HepG2 (cell line): ENCODE results near the gene INHBE. TPM values are rescaled to one million over a fixed set of nuclear protein-coding genes. Genes with fewer than 3 reads are reported as not detected.
A peak's percentile ranks its signal among the peaks of the same experiment; 100 is the strongest.

Experiments
- CBX5 ChIP-seq: sonication (generic); formaldehyde crosslinking; IDR thresholded peaks from 2 replicates; pipeline ENCODE4 v1.4.0; 2020; ENCODE audit warnings: missing genetic modification reagents, borderline replicate concordance
- ESRRA ChIP-seq: sonication (generic); formaldehyde crosslinking; IDR thresholded peaks from 2 replicates; pipeline ENCODE4 v1.5.1; 2020; ENCODE audit warnings: mild to moderate bottlenecking, low read depth, missing genetic modification reagents
- FIP1L1 ChIP-seq: fragments of 200-400 bp; formaldehyde crosslinking; IDR thresholded peaks from 2 replicates; pipeline ENCODE4 v1.6.1; 2018; ENCODE audit warnings: low read depth, mild to moderate bottlenecking, low read length, moderate library complexity, borderline replicate concordance; ENCODE audit not compliant: insufficient read depth
- FOXO1 ChIP-seq: sonication (generic); formaldehyde crosslinking; IDR thresholded peaks from 2 replicates; pipeline ENCODE4 v1.4.0; 2020; ENCODE audit warnings: missing genetic modification reagents
- GTF3A ChIP-seq: sonication (generic); formaldehyde crosslinking; conservative IDR thresholded peaks from 2 replicates; pipeline ENCODE4 v1.4.0; 2020; ENCODE audit warnings: mild to moderate bottlenecking, missing genetic modification reagents
- HIVEP1 ChIP-seq: sonication (generic); formaldehyde crosslinking; IDR thresholded peaks from 2 replicates; pipeline ENCODE4 v1.4.0; 2020; ENCODE audit warnings: mild to moderate bottlenecking, missing genetic modification reagents
- HNRNPH1 ChIP-seq: fragments of 200-400 bp; formaldehyde crosslinking; optimal IDR thresholded peaks from 2 replicates; pipeline ENCODE3; 2017; ENCODE audit warnings: mild to moderate bottlenecking, low read depth, low read length
- KLF13 ChIP-seq: sonication (generic); formaldehyde crosslinking; IDR thresholded peaks from 2 replicates; pipeline ENCODE4 v1.4.0; 2020; ENCODE audit warnings: mild to moderate bottlenecking, missing genetic modification reagents
- MED1 ChIP-seq: sonication (generic); formaldehyde crosslinking; IDR thresholded peaks from 2 replicates; pipeline ENCODE4 v1.4.0; 2020; ENCODE audit warnings: missing genetic modification reagents
- MTF1 ChIP-seq: sonication (generic); formaldehyde crosslinking; IDR thresholded peaks from 2 replicates; pipeline ENCODE4 v1.5.0; 2020; ENCODE audit warnings: missing genetic modification reagents
- ONECUT2 ChIP-seq: sonication (generic); formaldehyde crosslinking; IDR thresholded peaks from 2 replicates; pipeline ENCODE4 v1.4.0; 2020; ENCODE audit warnings: missing genetic modification reagents
- RAD51 ChIP-seq: fragments of 450-650 bp; IDR thresholded peaks from 2 replicates; pipeline ENCODE4 v1.6.1; 2016; ENCODE audit warnings: borderline replicate concordance
- REXO4 ChIP-seq: sonication (generic); formaldehyde crosslinking; IDR thresholded peaks from 2 replicates; pipeline ENCODE4 v1.8.0; 2022; ENCODE audit warnings: missing genetic modification reagents, mild to moderate bottlenecking, borderline replicate concordance
- RNF219 ChIP-seq: sonication (generic); formaldehyde crosslinking; IDR thresholded peaks from 2 replicates; pipeline ENCODE4 v1.5.0; 2020; ENCODE audit warnings: mild to moderate bottlenecking, missing genetic modification reagents
- SP1 ChIP-seq, 2 experiments: fragments of 450-650 bp in 1 of 2; sonication (generic) in 1 of 2; formaldehyde crosslinking in 1 of 2; IDR thresholded peaks; 2 replicates each; pipeline versions ENCODE4 v1.4.0 to v1.6.1; 2016 to 2020; ENCODE audit warnings: missing genetic modification reagents in 1 of 2
- TFDP1 ChIP-seq: IDR thresholded peaks from 2 replicates; pipeline ENCODE4 v1.6.1; 2016; ENCODE audit warnings: missing compliant biosample characterization, missing genetic modification reagents, borderline replicate concordance
- TSC22D2 ChIP-seq: sonication (generic); formaldehyde crosslinking; IDR thresholded peaks from 2 replicates; pipeline ENCODE4 v1.5.1; 2020; ENCODE audit warnings: missing genetic modification reagents, mild to moderate bottlenecking, borderline replicate concordance
- U2AF2 ChIP-seq: fragments of 200-400 bp; formaldehyde crosslinking; IDR thresholded peaks from 2 replicates; pipeline ENCODE4 v1.6.1; 2017; ENCODE audit warnings: low read depth, mild to moderate bottlenecking, low read length
- ZMYM3 ChIP-seq: sonication (generic); formaldehyde crosslinking; IDR thresholded peaks from 2 replicates; pipeline ENCODE4 v1.5.1; 2020; ENCODE audit warnings: mild to moderate bottlenecking, missing genetic modification reagents
- ZNF225 ChIP-seq: sonication (generic); formaldehyde crosslinking; IDR thresholded peaks from 2 replicates; pipeline ENCODE4 v1.4.0; 2020; ENCODE audit warnings: mild to moderate bottlenecking, missing genetic modification reagents
- ZNF317 ChIP-seq: sonication (generic); formaldehyde crosslinking; IDR thresholded peaks from 2 replicates; pipeline ENCODE4 v1.5.0; 2020; ENCODE audit warnings: mild to moderate bottlenecking, missing genetic modification reagents
- ZNF549 ChIP-seq: sonication (generic); formaldehyde crosslinking; IDR thresholded peaks from 2 replicates; pipeline ENCODE4 v1.5.0; 2020; ENCODE audit warnings: missing genetic modification reagents
- ZNF672 ChIP-seq: sonication (generic); formaldehyde crosslinking; IDR thresholded peaks from 2 replicates; pipeline ENCODE4 v1.8.1; 2022; ENCODE audit warnings: missing genetic modification reagents
- ZSCAN21 ChIP-seq: sonication (generic); formaldehyde crosslinking; IDR thresholded peaks from 2 replicates; pipeline ENCODE4 v1.8.0; 2022; ENCODE audit warnings: mild to moderate bottlenecking, missing genetic modification reagents, moderate library complexity, borderline replicate concordance
- ZZZ3 ChIP-seq: sonication (generic); formaldehyde crosslinking; IDR thresholded peaks from 2 replicates; pipeline ENCODE4 v1.4.0; 2020; ENCODE audit warnings: missing genetic modification reagents, mild to moderate bottlenecking, borderline replicate concordance
- polyA plus RNA-seq, 8 experiments: library from polyadenylated mRNA; depleted of rRNA in 3 of 8; stranded (reverse) in 7 of 8; unstranded in 1 of 8; fragments of >200 nt; fragmentation: Illumina TruSeq in 4 of 8; extraction: Trizol in 4 of 8; gene quantifications; 2 replicates each; pipeline versions ENCODE4 v1.2.1 to v1.2.3, GENCODE V29; 2011 to 2016; ENCODE audit warnings: low read depth in 4 of 8, missing spikeins in 1 of 8, mixed read lengths in 1 of 8; ENCODE audit not compliant: insufficient read depth in 1 of 8
- total RNA-seq, 5 experiments: library from RNA; depleted of rRNA; stranded (reverse); fragments of >200 nt; fragmentation: Illumina TruSeq; extraction: Trizol; gene quantifications; 2 replicates each; pipeline ENCODE4 v1.2.3, GENCODE V29; 2016; ENCODE audit warnings: low read depth in 1 of 5

Gene INHBE
- total and polyA plus RNA-seq, 2 of the 13 experiments (the other 11 are each of a cell fraction or from before 2014, with no cell fraction given): 17.0 to 32.0 TPM

GRCh38 chr12:57459055-57459749 is 4.1 kb downstream of the INHBE start (continued):
- no peak for TF ChIP-seq RNF219
- no peak for TF ChIP-seq FIP1L1
- 0 out of 2 replicates have a peak, but pooled peaks have one; percentile 23 for TF ChIP-seq ZNF317 (CRISPR knock-in tag)
- no peak for TF ChIP-seq TFDP1 (CRISPR knock-in tag)
- TF ChIP-seq U2AF2: no peak
- TF ChIP-seq TSC22D2 (CRISPR knock-in tag): no peak
- TF ChIP-seq ZNF549: no peak
- no peak for TF ChIP-seq SP1 (IDR thresholded peaks at IDR 0.05)
- TF ChIP-seq SP1 (CRISPR knock-in tag; IDR thresholded peaks at IDR 0.05): peak; percentile 56; the same call in 1 of the 2 replicates
- TF ChIP-seq RAD51: no peak
- TF ChIP-seq ZNF672: no peak
- TF ChIP-seq GTF3A: no peak
- TF ChIP-seq MTF1 (CRISPR knock-in tag): no peak
- no peak for TF ChIP-seq KLF13 (CRISPR knock-in tag)
- no peak for TF ChIP-seq REXO4 (CRISPR knock-in tag)
- TF ChIP-seq ZZZ3 (CRISPR knock-in tag): no peak
- peak; percentile 68; the same call in 1 of the 2 replicates for TF ChIP-seq ZMYM3 (CRISPR knock-in tag)
- TF ChIP-seq HIVEP1: peak; percentile 19; the same call in 1 of the 2 replicates
- TF ChIP-seq ZSCAN21: no peak
- TF ChIP-seq HNRNPH1: no peak
- TF ChIP-seq ZNF225 (CRISPR knock-in tag): no peak
- 0 out of 2 replicates have a peak, but pooled peaks have one; percentile 37 for TF ChIP-seq ESRRA (CRISPR knock-in tag)
- peak; percentile 22; the same call in 1 of the 2 replicates for TF ChIP-seq CBX5 (CRISPR knock-in tag)
- no peak for TF ChIP-seq FOXO1 (CRISPR knock-in tag)
- TF ChIP-seq ONECUT2 (CRISPR knock-in tag): no peak
- no peak for TF ChIP-seq MED1 (CRISPR knock-in tag)
